ENCODE data around the gene MUC3A. TPM values are rescaled to one million over a fixed set of nuclear protein-coding genes. Genes with fewer than 3 reads are reported as not detected.

The MUC3A gene
- total RNA-seq, 4 donors from 2014 or later, result 11.7 to 233 (median 64.7) TPM

GRCh38 chr7:100965723-100966541 is 16.6 kb downstream of the MUC3A start:
- peak; percentile 91 for DNase-seq
- no peak for TF ChIP-seq EP300 (IDR thresholded peaks at IDR 0.05; ENCODE audit: low read depth)
- TF ChIP-seq CTCF (IDR thresholded peaks at IDR 0.05), result peak; percentile 57 to 93 (median 80)
- peak in 2 of 3 donors; percentile 72 to 84 for TF ChIP-seq POLR2AphosphoS5 (IDR thresholded peaks at IDR 0.05)
- TF ChIP-seq POLR2A (IDR thresholded peaks at IDR 0.05), result no peak
- Histone ChIP-seq H3K4me1 (peaks cover 9 to 37% (median 20%) of the 10 kb centered on the region in 4 donors), H3K4me3 (peak overlapping the region in 3 of 4 donors; percentile 35 to 46 (median 44)), H3K9me3 (no peaks in the 10 kb centered on the region), H3K27ac (peak overlapping the region; percentile 78 to 83 (median 80)), H3K27me3 (peaks cover 49% of the 10 kb centered on the region), H3K36me3 (no peaks in the 10 kb centered on the region)
- in situ Hi-C loops (cut with MboI; ENCODE audit: low pct_ligation_motif_present in 1 of 4, low pct_unique_long_range_greater_than_20kb in 1 of 4, low sequenced_read_pairs in 3 of 4), result no loop called here
- 3 to 11% methylated on average over 5 to 48 of the region's 58 CpGs for WGBS, 2 donors (ENCODE audit: low coverage in 1 of 2)
- intact Hi-C loops (cut with DNase I; ENCODE audit: low total_unique reads), result no loop called here

GRCh38 chr7:100966542-100967291 is 17.4 kb downstream of the MUC3A start:
- DNase-seq, result peak; percentile 61
- no peak for TF ChIP-seq EP300 (IDR thresholded peaks at IDR 0.05; ENCODE audit: low read depth)
- peak; percentile 77 for TF ChIP-seq POLR2A (IDR thresholded peaks at IDR 0.05)
- TF ChIP-seq POLR2AphosphoS5 (IDR thresholded peaks at IDR 0.05), result no peak
- TF ChIP-seq CTCF (IDR thresholded peaks at IDR 0.05), result no peak
- Histone ChIP-seq H3K4me3 (peak overlapping the region; percentile 35 to 46 (median 40)), H3K4me1 (peaks cover 9 to 37% (median 20%) of the 10 kb centered on the region in 4 donors), H3K27me3 (peaks cover 49% of the 10 kb centered on the region), H3K9me3 (no peaks in the 10 kb centered on the region), H3K36me3 (no peaks in the 10 kb centered on the region), H3K27ac (peak overlapping the region; percentile 78 to 83 (median 80))
- intact Hi-C loops (cut with DNase I; ENCODE audit: low total_unique reads), result no loop called here
- 2 to 5% methylated on average over 8 to 40 of the region's 40 CpGs for WGBS, 2 donors (ENCODE audit: low coverage in 1 of 2)
- in situ Hi-C loops (cut with MboI; ENCODE audit: low pct_ligation_motif_present in 1 of 4, low pct_unique_long_range_greater_than_20kb in 1 of 4, low sequenced_read_pairs in 3 of 4), result no loop called here

GRCh38 chr7:100967292-100967863 is 18.0 kb downstream of the MUC3A start:
- WGBS, 2 donors (ENCODE audit: low coverage in 1 of 2), result 22 to 25% methylated on average over 8 to 13 of the region's 13 CpGs
- Histone ChIP-seq H3K4me1 (peaks cover 9 to 37% (median 20%) of the 10 kb centered on the region in 4 donors), H3K27ac (peak overlapping the region; percentile 78 to 83 (median 80)), H3K9me3 (no peaks in the 10 kb centered on the region), H3K4me3 (peak overlapping the region; percentile 35 to 46 (median 40)), H3K36me3 (no peaks in the 10 kb centered on the region), H3K27me3 (peaks cover 49% of the 10 kb centered on the region)
- TF ChIP-seq CTCF (IDR thresholded peaks at IDR 0.05) (no peak), POLR2A (IDR thresholded peaks at IDR 0.05) (no peak), EP300 (IDR thresholded peaks at IDR 0.05; ENCODE audit: low read depth) (no peak), POLR2AphosphoS5 (IDR thresholded peaks at IDR 0.05) (peak in 1 of 3 donors; percentile 50)
- DNase-seq, result peak; percentile 47
- intact Hi-C loops (cut with DNase I; ENCODE audit: low total_unique reads), result no loop called here
- in situ Hi-C loops (cut with MboI; ENCODE audit: low pct_ligation_motif_present in 1 of 4, low pct_unique_long_range_greater_than_20kb in 1 of 4, low sequenced_read_pairs in 3 of 4), result no loop called here

GRCh38 chr7:100968031-100968430 is 18.7 kb downstream of the MUC3A start:
- peak overlapping the region in 3 of 4 donors; percentile 78 to 83 (median 82) for H3K27ac ChIP-seq

More at GRCh38 chr7:100968031-100968430, 18.7 kb downstream of the MUC3A start:
- TF ChIP-seq POLR2AphosphoS5 (IDR thresholded peaks at IDR 0.05), result no peak
- no peak for TF ChIP-seq POLR2A (IDR thresholded peaks at IDR 0.05)
- TF ChIP-seq CTCF (IDR thresholded peaks at IDR 0.05), result no peak
- no peak for TF ChIP-seq EP300 (IDR thresholded peaks at IDR 0.05; ENCODE audit: low read depth)
- Histone ChIP-seq H3K27me3 (peaks cover 49% of the 10 kb centered on the region), H3K4me1 (peaks cover 9 to 37% (median 20%) of the 10 kb centered on the region in 4 donors), H3K9me3 (no peaks in the 10 kb centered on the region), H3K4me3 (peak overlapping the region in 1 of 4 donors; percentile 44), H3K36me3 (no peaks in the 10 kb centered on the region)
- DNase-seq, result no peak
- in situ Hi-C loops (cut with MboI; ENCODE audit: low pct_ligation_motif_present in 1 of 4, low pct_unique_long_range_greater_than_20kb in 1 of 4, low sequenced_read_pairs in 3 of 4) (no loop called here), intact Hi-C loops (cut with DNase I; ENCODE audit: low total_unique reads) (no loop called here)
- 2 to 4% methylated on average over 5 of the region's 6 CpGs for WGBS, 2 donors (ENCODE audit: low coverage in 1 of 2)

All from transverse colon (tissue), 4 donors.